IMR-90 (cell line): ENCODE data around the gene KRTAP4-5. TPM values are rescaled to one million over a fixed set of nuclear protein-coding genes. Genes with fewer than 3 reads are reported as not detected.
"Not testable (repeated sequence)": the region's sequence is repeated elsewhere in the genome, so short reads cannot be mapped to it uniquely, and the experiment has no call there.

ENCODE experiments used
- ATAC-seq: fragments of 200-7000 bp; cut with Tn5 transposase; 2 replicates; pipeline ENCODE4 v1.9.1; 2020; ENCODE audit warnings: low read depth, mild to moderate bottlenecking, moderate library complexity
- BruUV-seq: library from RNA; stranded (reverse); fragments of 400-500 nt; replicated peaks from 2 replicates; lab custom pipeline; 2021; lab: Mats Ljungman, UMichigan
- CTCF ChIA-PET: fragments of 300-600 bp; formaldehyde crosslinking; extraction: SDS; loops from one replicate; lab custom pipeline; 2021; ENCODE audit warnings: antibody characterized with exemption; lab: Yijun Ruan, JAX
- POLR2A ChIA-PET: fragments of 300-600 bp; sonication (Branson Sonifier 250); formaldehyde crosslinking; loops from one replicate; lab custom pipeline; 2022; ENCODE audit warnings: antibody characterized with exemption; ENCODE audit not compliant: unreplicated experiment; lab: Charles Lee
- DNase-seq: peaks from one replicate; pipeline ENCODE4 v3.0.0; 2013
- H2AFZ ChIP-seq: replicated peaks from 2 replicates; pipeline ENCODE3; 2013; ENCODE audit warnings: low read length, mild to moderate bottlenecking; ENCODE audit not compliant: poor library complexity
- H2AK5ac ChIP-seq: 2 replicates; pipeline ENCODE4 v1.6.1; 2013; ENCODE audit warnings: low read depth, low read length, inconsistent platforms
- H2AK9ac ChIP-seq: replicated peaks from 2 replicates; pipeline ENCODE3; 2013; ENCODE audit warnings: mild to moderate bottlenecking, low read depth, low read length, moderate library complexity; ENCODE audit not compliant: poor library complexity
- H2BK120ac ChIP-seq: 2 replicates; pipeline ENCODE4 v1.6.1; 2013; ENCODE audit warnings: low read depth, low read length, inconsistent platforms
- H2BK15ac ChIP-seq: 3 replicates; pipeline ENCODE4 v1.6.1; 2013; ENCODE audit warnings: low read depth, low read length, inconsistent platforms
- H2BK20ac ChIP-seq: 2 replicates; pipeline ENCODE4 v1.6.1; 2013; ENCODE audit warnings: low read depth, mild to moderate bottlenecking, inconsistent platforms, low read length, moderate library complexity
- H2BK5ac ChIP-seq: 2 replicates; pipeline ENCODE4 v1.6.1; 2013; ENCODE audit warnings: mild to moderate bottlenecking, low read depth, low read length, inconsistent platforms; ENCODE audit not compliant: poor library complexity, severe bottlenecking
- H3K14ac ChIP-seq: replicated peaks from 2 replicates; pipeline ENCODE4 v1.6.1; 2013; ENCODE audit warnings: low read depth, low read length, inconsistent platforms
- H3K18ac ChIP-seq: 2 replicates; pipeline ENCODE4 v1.6.1; 2013; ENCODE audit warnings: low read depth, low read length, control low read depth
- H3K23ac ChIP-seq: 2 replicates; pipeline ENCODE4 v1.6.1; 2013; ENCODE audit warnings: low read depth, low read length, inconsistent platforms
- H3K27ac ChIP-seq: 2 replicates; pipeline ENCODE4 v1.5.1; 2013; ENCODE audit warnings: mild to moderate bottlenecking, control low read depth, low read length; ENCODE audit not compliant: insufficient read depth
- H3K27me3 ChIP-seq: 2 replicates; pipeline ENCODE4 v1.6.1; 2013; ENCODE audit warnings: low read length; ENCODE audit not compliant: control insufficient read depth, insufficient read depth
- H3K36me3 ChIP-seq: 2 replicates; pipeline ENCODE4 v1.6.1; 2013; ENCODE audit warnings: low read length, mixed read lengths; ENCODE audit not compliant: control insufficient read depth, insufficient read depth
- H3K4ac ChIP-seq: 2 replicates; pipeline ENCODE4 v1.6.1; 2013; ENCODE audit warnings: low read depth, low read length, inconsistent platforms
- H3K4me1 ChIP-seq: 2 replicates; pipeline ENCODE4 v1.6.1; 2013; ENCODE audit warnings: low read length, mixed read lengths; ENCODE audit not compliant: control insufficient read depth, insufficient read depth
- H3K4me2 ChIP-seq: 2 replicates; pipeline ENCODE4 v1.6.1; 2013; ENCODE audit warnings: low read depth, mild to moderate bottlenecking, control low read depth, low read length, moderate library complexity
- H3K4me3 ChIP-seq: 2 replicates; pipeline ENCODE4 v1.5.1; 2013; ENCODE audit warnings: low read depth, mild to moderate bottlenecking, control low read depth, low read length, moderate library complexity; ENCODE audit not compliant: insufficient read depth
- H3K56ac ChIP-seq: 2 replicates; pipeline ENCODE4 v1.6.1; 2013; ENCODE audit warnings: low read length, inconsistent platforms; ENCODE audit not compliant: insufficient read depth; ENCODE audit errors: extremely low read depth
- H3K79me1 ChIP-seq, 2 experiments: 2 replicates each; pipeline ENCODE4 v1.6.1; 2013; ENCODE audit warnings: low read length in 2 of 2, inconsistent platforms in 1 of 2, low read depth in 1 of 2
- H3K9ac ChIP-seq: 2 replicates; pipeline ENCODE4 v1.6.1; 2013; ENCODE audit warnings: low read depth, low read length, control low read depth
- H3K9me1 ChIP-seq: 2 replicates; pipeline ENCODE4 v1.6.1; 2013; ENCODE audit warnings: low read length, inconsistent platforms; ENCODE audit not compliant: insufficient read depth
- H3K9me3 ChIP-seq: 2 replicates; pipeline ENCODE4 v1.6.1; 2013; ENCODE audit warnings: low read length; ENCODE audit not compliant: control insufficient read depth, insufficient read depth
- H4K20me1 ChIP-seq: 2 replicates; pipeline ENCODE4 v1.6.1; 2013; ENCODE audit warnings: low read length, inconsistent platforms; ENCODE audit not compliant: insufficient read depth
- H4K5ac ChIP-seq: 2 replicates; pipeline ENCODE4 v1.6.1; 2013; ENCODE audit warnings: mild to moderate bottlenecking, low read depth, low read length, control low read depth
- H4K8ac ChIP-seq, 2 experiments: 2 replicates each; pipeline ENCODE4 v1.6.1; 2013; ENCODE audit warnings: low read depth in 2 of 2, low read length in 2 of 2, control low read depth in 1 of 2, inconsistent platforms in 1 of 2
- H4K91ac ChIP-seq: 2 replicates; pipeline ENCODE4 v1.6.1; 2013; ENCODE audit warnings: low read depth, low read length, inconsistent platforms; ENCODE audit not compliant: insufficient read depth
- FOS ChIP-seq: fragments of 150-350 bp; IDR thresholded peaks from 2 replicates; pipeline ENCODE4 v1.6.1; 2016; ENCODE audit warnings: low read depth, low read length
- MAFK ChIP-seq: IDR thresholded peaks from 2 replicates; pipeline ENCODE4 v1.6.1; 2012; ENCODE audit warnings: low read depth, low read length, improper control_type of control experiment
- MXI1 ChIP-seq: IDR thresholded peaks from 2 replicates; pipeline ENCODE4 v1.6.1; 2012; ENCODE audit warnings: low read depth, mild to moderate bottlenecking, low read length, moderate library complexity, borderline replicate concordance
- RAD21 ChIP-seq: IDR thresholded peaks from 2 replicates; pipeline ENCODE4 v1.6.1; 2012; ENCODE audit warnings: low read length, improper control_type of control experiment
- WGBS, 2 experiments: methylation state at CpG; one replicate each; pipeline versions ENCODE4 v1.1.5 to v1.1.7; 2013; ENCODE audit warnings: missing lambda C conversion rate in 2 of 2; ENCODE audit not compliant: insufficient read length in 1 of 2; ENCODE audit errors: extremely low coverage in 2 of 2; 5-methylcytosine and 5-hydroxymethylcytosine counted together
- dilution Hi-C: fragments of 300-500 bp; cut with HindIII; formaldehyde crosslinking; loops from one replicate; pipeline ENCODE4 v1.14.3; 2018; ENCODE audit warnings: low sequenced_read_pairs; ENCODE audit not compliant: unreplicated experiment
- in situ Hi-C: fragments of 300-500 bp; cut with MboI; formaldehyde crosslinking; loops from 3 replicates; pipeline ENCODE4 v1.14.3; 2019; ENCODE audit warnings: low sequenced_read_pairs, inconsistent platforms, mixed read lengths
- intact Hi-C: fragments of 100-400 bp; cut with micrococcal nuclease; formaldehyde crosslinking; loops from 2 replicates; pipeline ENCODE4 v1.10.0; 2022
- polyA plus RNA-seq, 3 experiments: library from polyadenylated mRNA; depleted of rRNA; stranded (reverse); fragments of >200 nt; gene quantifications; 2 replicates each; pipeline ENCODE4 v1.2.3, GENCODE V29; 2012; ENCODE audit warnings: low replicate concordance in 1 of 3
- total RNA-seq: library from RNA; depleted of rRNA; stranded (reverse); fragments of >200 nt; gene quantifications from 2 replicates; pipeline ENCODE4 v1.2.3, GENCODE V29; 2012
- TF ChIP-seq, protein P1 (sequence below): fragments of 150-350 bp; IDR thresholded peaks from 2 replicates; pipeline ENCODE4 v1.6.1; 2017; ENCODE audit warnings: mild to moderate bottlenecking, antibody characterized with exemption, low read length, low read depth

The KRTAP4-5 gene
- total and polyA plus RNA-seq, 2 of the 4 experiments (the other 2 are of a cell fraction), result not detected

GRCh38 chr17:41140360-41141131 lies 9.1 kb downstream of the KRTAP4-5 start, which contains the start of gene KRTAP4-6:
Gene KRTAP4-6 (minus strand): TSS chr17:41140544. CDS start chr17:41140487, 57 bp downstream.
- Histone ChIP-seq H3K23ac (no peak within 1 kb of the TSS), H2AK9ac (no peak within 1 kb of the TSS), H3K27me3 (no peaks in the 10 kb centered on the region), H3K9ac (no peak within 1 kb of the TSS), H3K56ac (no peak within 1 kb of the TSS), H3K79me1 (no peaks in the 10 kb centered on the region), H3K27ac (no peak within 1 kb of the TSS), H2AK5ac (peak within 1 kb of the TSS; percentile 23), H2AFZ (no peak within 1 kb of the TSS), H3K4ac (no peak within 1 kb of the TSS), H4K5ac (no peak within 1 kb of the TSS; the same call in 1 of the 2 replicates), H3K9me3 (peaks cover 5% of the 10 kb centered on the region), H4K91ac (no peak within 1 kb of the TSS), H3K36me3 (no peaks in the 10 kb centered on the region), H4K20me1 (no peaks in the 10 kb centered on the region), H2BK5ac (peak within 1 kb of the TSS; percentile 91), H3K4me2 (no peak within 1 kb of the TSS), H3K9me1 (no peaks in the 10 kb centered on the region), H2BK120ac (peak within 1 kb of the TSS; percentile 3; the same call in 1 of the 2 replicates), H4K8ac (peak within 1 kb of the TSS; percentile 3 to 33; a peak in 2 of 4 replicates), H3K18ac (no peak within 1 kb of the TSS; the same call in 1 of the 2 replicates), H3K4me3 (no peak within 1 kb of the TSS), H3K4me1 (no peaks in the 10 kb centered on the region; the same call in 1 of the 2 replicates), H2BK15ac (no peak within 1 kb of the TSS), H3K14ac (no peak within 1 kb of the TSS), H2BK20ac (0 out of 2 replicates have a peak within 1 kb of the TSS, but pooled peaks have one; percentile 3)
- dilution Hi-C loops, result no loop called here
- 100% methylated on average over 1 of the region's 6 CpGs; no CpG with 5 or more reads in 1 of the 2 experiments for WGBS, 2 experiments
- in situ Hi-C loops, result no loop called here
- TF ChIP-seq MXI1 (no peak), RAD21 (no peak), MAFK (peak; percentile 10; the same call in 1 of the 2 replicates), FOS (0 out of 2 replicates have a peak, but pooled peaks have one; percentile 2)
- TF ChIP-seq, protein P1, sequence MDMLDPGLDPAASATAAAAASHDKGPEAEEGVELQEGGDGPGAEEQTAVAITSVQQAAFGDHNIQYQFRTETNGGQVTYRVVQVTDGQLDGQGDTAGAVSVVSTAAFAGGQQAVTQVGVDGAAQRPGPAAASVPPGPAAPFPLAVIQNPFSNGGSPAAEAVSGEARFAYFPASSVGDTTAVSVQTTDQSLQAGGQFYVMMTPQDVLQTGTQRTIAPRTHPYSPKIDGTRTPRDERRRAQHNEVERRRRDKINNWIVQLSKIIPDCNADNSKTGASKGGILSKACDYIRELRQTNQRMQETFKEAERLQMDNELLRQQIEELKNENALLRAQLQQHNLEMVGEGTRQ, result peak; percentile 95
- DNase-seq, result peak; percentile 86
- intact Hi-C loops, result no loop called here
- ChIA-PET CTCF (no interaction called here), POLR2A (no interaction called here)
- peak; percentile 56; the same call in 1 of the 2 replicates for ATAC-seq
- BruUV-seq, result no TSS peak

GRCh38 chr17:41139865-41140264 lies 9.8 kb downstream of the KRTAP4-5 start:
- ATAC-seq, H4K91ac ChIP-seq, H3K18ac ChIP-seq, H3K4me2 ChIP-seq, H3K27me3 ChIP-seq, in situ Hi-C loops, H3K79me1 ChIP-seq, H2AFZ ChIP-seq, H3K23ac ChIP-seq, CTCF ChIA-PET, POLR2A ChIA-PET, DNase-seq, H3K56ac ChIP-seq, H2BK120ac ChIP-seq, H3K4me1 ChIP-seq, H4K5ac ChIP-seq, dilution Hi-C loops, H3K9me1 ChIP-seq, H3K4me3 ChIP-seq, H3K9me3 ChIP-seq, H2BK20ac ChIP-seq, H4K8ac ChIP-seq, BruUV-seq, H2AK9ac ChIP-seq, H3K9ac ChIP-seq, intact Hi-C loops, H2BK15ac ChIP-seq, H3K4ac ChIP-seq, H3K36me3 ChIP-seq, H3K27ac ChIP-seq, H4K20me1 ChIP-seq, H3K14ac ChIP-seq: not testable (repeated sequence)
- H2AK5ac ChIP-seq, result peak overlapping the region; percentile 23
- peak overlapping the region; percentile 32 for H2BK5ac ChIP-seq
- 90% methylated on average over 10 of the region's 12 CpGs; no CpG with 5 or more reads in 1 of the 2 experiments for WGBS, 2 experiments
